HEK293 (cell line): ENCODE data around the gene ZNF175.
A peak's percentile ranks its signal among the peaks of the same experiment; 100 is the strongest.

Experiments
- CTCF ChIA-PET: fragments of 350-600 bp; formaldehyde crosslinking; extraction: SDS; loops from one replicate; lab custom pipeline; 2021; ENCODE audit warnings: antibody characterized with exemption; lab: Yijun Ruan, JAX
- POLR2A ChIA-PET: fragments of 300-600 bp; formaldehyde crosslinking; extraction: SDS; loops from one replicate; lab custom pipeline; 2020; ENCODE audit warnings: antibody characterized with exemption, inconsistent platforms; lab: Yijun Ruan, JAX
- H3K27ac ChIP-seq: fragments of 200-500 bp; sonication (Bioruptor generic); 2 replicates; pipeline ENCODE4 v1.5.1; 2014; ENCODE audit warnings: low read depth, low read length, control low read depth, inconsistent platforms; ENCODE audit errors: extremely low read depth
- H3K36me3 ChIP-seq, 2 experiments: fragments of 200-500 bp in 1 of 2; sonication (Bioruptor generic) in 1 of 2; 1 replicate in 1 of 2; 2 replicates in 1 of 2; pipeline ENCODE4 v1.5.1; 2014 to 2017; ENCODE audit warnings: inconsistent platforms in 2 of 2, low read length in 2 of 2; ENCODE audit not compliant: control insufficient read depth in 2 of 2, insufficient read depth in 1 of 2
- H3K4me1 ChIP-seq: fragments of 200-500 bp; sonication (Bioruptor generic); 2 replicates; pipeline ENCODE4 v1.5.1; 2014; ENCODE audit warnings: mild to moderate bottlenecking, low read length, inconsistent platforms; ENCODE audit not compliant: control insufficient read depth, insufficient read depth
- H3K4me3 ChIP-seq: 2 replicates; pipeline ENCODE4 v1.5.1; 2011; ENCODE audit warnings: low read depth, mild to moderate bottlenecking, control low read depth, low read length, moderate library complexity
- H3K9me3 ChIP-seq: fragments of 200-500 bp; sonication (Bioruptor generic); 2 replicates; pipeline ENCODE4 v1.5.1; 2014; ENCODE audit warnings: low read depth, low read length, inconsistent platforms; ENCODE audit not compliant: control insufficient read depth, insufficient read depth
- GFI1B ChIP-seq: fragments of 450-650 bp; formaldehyde crosslinking; IDR thresholded peaks from 2 replicates; pipeline ENCODE4 v1.5.1; 2016; ENCODE audit warnings: missing biosample characterization, missing genetic modification characterization
- HOXC10 ChIP-seq: sonication (generic); formaldehyde crosslinking; IDR thresholded peaks from 2 replicates; pipeline ENCODE4 v1.8.1; 2023; ENCODE audit warnings: mild to moderate bottlenecking, missing genetic modification reagents
- KLF8 ChIP-seq: fragments of 450-650 bp; formaldehyde crosslinking; IDR thresholded peaks from 2 replicates; pipeline ENCODE4 v1.5.1; 2016; ENCODE audit warnings: missing biosample characterization, missing genetic modification characterization
- PBX3 ChIP-seq: sonication (generic); formaldehyde crosslinking; IDR thresholded peaks from 2 replicates; pipeline ENCODE4 v1.8.1; 2022; ENCODE audit warnings: mild to moderate bottlenecking, moderate library complexity, missing genetic modification reagents
- RBAK ChIP-seq: fragments of 450-650 bp; formaldehyde crosslinking; IDR thresholded peaks from 2 replicates; pipeline ENCODE4 v1.5.1; 2016; ENCODE audit warnings: missing biosample characterization, missing genetic modification characterization
- SCRT1 ChIP-seq: fragments of 450-650 bp; formaldehyde crosslinking; IDR thresholded peaks from 2 replicates; pipeline ENCODE4 v1.5.1; 2016; ENCODE audit warnings: missing biosample characterization, missing genetic modification characterization, borderline replicate concordance
- SP2 ChIP-seq: fragments of 450-650 bp; formaldehyde crosslinking; IDR thresholded peaks from 2 replicates; pipeline ENCODE4 v1.5.1; 2016; ENCODE audit warnings: missing biosample characterization, missing genetic modification characterization
- YY1 ChIP-seq: fragments of 450-650 bp; formaldehyde crosslinking; IDR thresholded peaks from 2 replicates; pipeline ENCODE4 v1.5.1; 2018; ENCODE audit warnings: missing biosample characterization, missing genetic modification characterization
- ZBTB1 ChIP-seq: fragments of 450-650 bp; formaldehyde crosslinking; IDR thresholded peaks from 2 replicates; pipeline ENCODE4 v1.5.1; 2016; ENCODE audit warnings: missing biosample characterization, missing genetic modification characterization
- ZBTB11 ChIP-seq: fragments of 450-650 bp; formaldehyde crosslinking; conservative IDR thresholded peaks from 2 replicates; pipeline ENCODE4 v1.5.1; 2016; ENCODE audit warnings: low read depth, missing biosample characterization, missing genetic modification characterization
- ZFP3 ChIP-seq: fragments of 450-650 bp; formaldehyde crosslinking; IDR thresholded peaks from 2 replicates; pipeline ENCODE4 v1.5.1; 2016; ENCODE audit warnings: low read depth, missing biosample characterization, missing genetic modification characterization
- ZNF202 ChIP-seq: fragments of 450-650 bp; formaldehyde crosslinking; IDR thresholded peaks from 2 replicates; pipeline ENCODE4 v1.5.1; 2016; ENCODE audit warnings: missing biosample characterization, missing genetic modification characterization, borderline replicate concordance
- ZNF274 ChIP-seq, 2 experiments: fragments of 200-500 bp in 1 of 2; fragments of 450-650 bp in 1 of 2; sonication (Bioruptor generic) in 1 of 2; formaldehyde crosslinking in 1 of 2; IDR thresholded peaks; 2 replicates each; pipeline versions ENCODE4 v1.5.1 to v1.6.1; 2014 to 2016; ENCODE audit warnings: borderline replicate concordance in 1 of 2, inconsistent platforms in 1 of 2, low read length in 1 of 2, missing biosample characterization in 1 of 2, missing genetic modification characterization in 1 of 2
- ZNF302 ChIP-seq: fragments of 450-650 bp; formaldehyde crosslinking; IDR thresholded peaks from 2 replicates; pipeline ENCODE4 v1.5.1; 2016; ENCODE audit warnings: missing biosample characterization, missing genetic modification characterization, low read depth
- ZNF391 ChIP-seq: fragments of 450-650 bp; formaldehyde crosslinking; IDR thresholded peaks from 2 replicates; pipeline ENCODE4 v1.5.1; 2016; ENCODE audit warnings: low read depth, missing biosample characterization, missing genetic modification characterization, borderline replicate concordance
- ZNF514 ChIP-seq: fragments of 450-650 bp; formaldehyde crosslinking; IDR thresholded peaks from 2 replicates; pipeline ENCODE4 v1.5.1; 2016; ENCODE audit warnings: missing biosample characterization, missing genetic modification characterization
- ZNF548 ChIP-seq: fragments of 450-650 bp; formaldehyde crosslinking; IDR thresholded peaks from 2 replicates; pipeline ENCODE4 v1.5.1; 2016; ENCODE audit warnings: missing biosample characterization, missing genetic modification characterization
- ZNF580 ChIP-seq: fragments of 450-650 bp; formaldehyde crosslinking; IDR thresholded peaks from 2 replicates; pipeline ENCODE4 v1.5.1; 2016; ENCODE audit warnings: missing biosample characterization, missing genetic modification characterization
- ZNF660 ChIP-seq: fragments of 450-650 bp; IDR thresholded peaks from 2 replicates; pipeline ENCODE4 v1.5.1; 2018; ENCODE audit warnings: missing biosample characterization, mild to moderate bottlenecking, missing genetic modification characterization
- TF ChIP-seq, protein P1 (sequence below): fragments of 450-650 bp; formaldehyde crosslinking; IDR thresholded peaks from 2 replicates; pipeline ENCODE4 v1.5.1; 2016; ENCODE audit warnings: missing biosample characterization, missing genetic modification characterization

The ZNF175 gene

GRCh38 chr19:51570962-51571575 is at the start of gene ZNF175 (continued):
- TF ChIP-seq ZFP3 (tag by site-specific recombination) (no peak), SCRT1 (tag by site-specific recombination) (0 out of 2 replicates have a peak, but pooled peaks have one; percentile 38), ZNF660 (tag by site-specific recombination) (peak; percentile 65; the same call in 1 of the 2 replicates), KLF8 (tag by site-specific recombination) (peak; percentile 59), SP2 (peak; percentile 66), ZBTB11 (tag by site-specific recombination) (peak; percentile 95), ZNF548 (tag by site-specific recombination) (no peak), HOXC10 (CRISPR knock-in tag) (no peak), RBAK (tag by site-specific recombination) (no peak), ZNF580 (tag by site-specific recombination) (peak; percentile 96), ZNF274 (IDR thresholded peaks at IDR 0.05; ENCODE audit: low read length) (no peak), ZNF274 (tag by site-specific recombination; IDR thresholded peaks at IDR 0.05; ENCODE audit: borderline replicate concordance) (no peak), GFI1B (no peak)

DNA sequence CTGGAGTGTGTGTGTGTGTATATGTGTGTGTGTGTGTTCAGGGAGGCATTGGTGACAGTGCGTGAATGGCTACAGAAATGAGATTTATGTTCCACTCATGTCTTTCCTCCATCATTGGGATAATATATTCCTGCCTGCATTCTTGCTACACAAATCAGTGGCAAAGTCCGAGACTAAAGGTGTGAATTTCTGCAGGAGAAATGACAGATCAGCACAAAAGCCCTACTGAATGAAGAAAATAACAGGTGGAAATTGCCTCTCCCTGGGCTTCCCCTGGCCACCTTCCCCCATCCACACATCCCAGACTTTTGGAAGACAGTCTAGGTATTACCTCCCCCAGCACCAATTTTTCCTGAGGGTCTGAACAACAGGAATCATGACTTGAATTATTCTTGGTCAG is 49.7 kb upstream of the ZNF175 start:
- POLR2A ChIA-PET = no interaction called here
- TF ChIP-seq, protein P1, sequence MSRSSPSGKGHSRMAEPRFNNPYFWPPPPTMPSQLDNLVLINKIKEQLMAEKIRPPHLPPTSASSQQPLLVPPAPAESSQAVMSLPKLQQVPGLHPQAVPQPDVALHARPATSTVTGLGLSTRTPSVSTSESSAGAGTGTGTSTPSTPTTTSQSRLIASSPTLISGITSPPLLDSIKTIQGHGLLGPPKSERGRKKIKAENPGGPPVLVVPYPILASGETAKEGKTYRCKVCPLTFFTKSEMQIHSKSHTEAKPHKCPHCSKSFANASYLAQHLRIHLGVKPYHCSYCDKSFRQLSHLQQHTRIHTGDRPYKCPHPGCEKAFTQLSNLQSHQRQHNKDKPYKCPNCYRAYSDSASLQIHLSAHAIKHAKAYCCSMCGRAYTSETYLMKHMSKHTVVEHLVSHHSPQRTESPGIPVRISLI = no peak
- TF ChIP-seq PBX3 (CRISPR knock-in tag) = no peak
- no peak for TF ChIP-seq ZBTB1 (tag by site-specific recombination)
- no peak for TF ChIP-seq ZNF202 (tag by site-specific recombination)
- TF ChIP-seq YY1 = no peak
- TF ChIP-seq ZNF302 (tag by site-specific recombination) = no peak
- no peak for TF ChIP-seq ZNF391 (tag by site-specific recombination)
- no peak for TF ChIP-seq ZNF514 (tag by site-specific recombination)
- TF ChIP-seq GFI1B = no peak
- TF ChIP-seq, all 188 proteins: peak for 0
- Histone ChIP-seq H3K4me3 (no peak overlapping the region), H3K4me1 (no peaks in the 10 kb centered on the region), H3K36me3 (no peaks in the 10 kb centered on the region), H3K9me3 (no peaks in the 10 kb centered on the region), H3K27ac (no peak overlapping the region)
- CTCF ChIA-PET = interaction anchor here (0.5 kb wide), 1 partner anchor 281 kb away, joined by 5 read pairs; no protein-coding TSS in a partner anchor
